Esophagus squamous epithelium (tissue), 4 donors: ENCODE data around the gene FAM124A.

ENCODE experiments used
- CTCF ChIP-seq, 6 experiments: fragments of 450-650 bp in 4 of 6; fragments of 200-600 bp in 2 of 6; sonication (generic) in 2 of 6; IDR thresholded peaks; one replicate each; pipeline ENCODE4 v1.5.1; 2016 to 2019; ENCODE audit warnings: antibody characterized with exemption in 6 of 6, mild to moderate bottlenecking in 4 of 6, moderate library complexity in 4 of 6
- POLR2A ChIP-seq, 4 donors: fragments of 450-650 bp; IDR thresholded peaks; one replicate each; pipeline ENCODE4 v1.6.1; 2017; ENCODE audit warnings: antibody characterized with exemption in 4 of 4, mild to moderate bottlenecking in 4 of 4, moderate library complexity in 3 of 4

- TF ChIP-seq CTCF (IDR thresholded peaks at IDR 0.05) (no peak), POLR2A (IDR thresholded peaks at IDR 0.05) (no peak)
Observed at GRCh38 chr13:51208716-51209115, 13.5 kb upstream of the FAM124A start.
